ENCODE results near the gene SPRR2D. TPM values are rescaled to one million over a fixed set of nuclear protein-coding genes. Genes with fewer than 3 reads are reported as not detected.

The SPRR2D gene
- total RNA-seq = not detected in 2 replicates
- long read RNA-seq = 0 reads

- no peak for DNase-seq (ENCODE audit: low read depth, low spot score)
- Mint-ChIP-seq H3K4me3 (no peak within 1 kb of the TSS), H3K27ac (ENCODE audit: unreplicated experiment) (no peak within 1 kb of the TSS), H3K36me3 (ENCODE audit: low read depth) (no peaks in the 10 kb centered on the region), H3K9me3 (no peaks in the 10 kb centered on the region), H3K4me1 (no peaks in the 10 kb centered on the region), H3K27me3 (ENCODE audit: low read depth) (peaks cover 24% of the 10 kb centered on the region)
- no peak for TF ChIP-seq CTCF (conservative IDR thresholded peaks at IDR 0.05)
Observed at GRCh38 chr1:153040950-153041631, at the start of gene SPRR2D. Gene SPRR2D (minus strand): TSS chr1:153041120. CDS start chr1:153040346, 774 bp downstream.

- peaks cover 5% of the 10 kb centered on the region for H3K9me3 Mint-ChIP-seq
- peaks cover 27% of the 10 kb centered on the region for H3K27me3 Mint-ChIP-seq (ENCODE audit: low read depth)
- no peak overlapping the region for H3K27ac Mint-ChIP-seq (ENCODE audit: unreplicated experiment)
- H3K4me3 Mint-ChIP-seq = no peak overlapping the region
- H3K36me3 Mint-ChIP-seq (ENCODE audit: low read depth) = no peaks in the 10 kb centered on the region
- no peak for DNase-seq (ENCODE audit: low read depth, low spot score)
- no peaks in the 10 kb centered on the region for H3K4me1 Mint-ChIP-seq
- TF ChIP-seq CTCF (conservative IDR thresholded peaks at IDR 0.05) = no peak
Observed at GRCh38 chr1:153087652-153088051, 46.7 kb upstream of the SPRR2D start.

- Mint-ChIP-seq H3K4me1 (no peaks in the 10 kb centered on the region), H3K4me3 (no peak overlapping the region), H3K27me3 (ENCODE audit: low read depth) (peaks cover 9% of the 10 kb centered on the region), H3K36me3 (ENCODE audit: low read depth) (no peaks in the 10 kb centered on the region), H3K27ac (ENCODE audit: unreplicated experiment) (no peak overlapping the region), H3K9me3 (peaks cover 4% of the 10 kb centered on the region)
- DNase-seq (ENCODE audit: low read depth, low spot score) = no peak
- TF ChIP-seq CTCF (conservative IDR thresholded peaks at IDR 0.05) = no peak
Observed at GRCh38 chr1:153081736-153082135, 40.8 kb upstream of the SPRR2D start.

GRCh38 chr1:153072806-153073726, 32.1 kb upstream of the SPRR2D start:
- Mint-ChIP-seq H3K27ac (ENCODE audit: unreplicated experiment) (no peak overlapping the region), H3K27me3 (ENCODE audit: low read depth) (peaks cover 22% of the 10 kb centered on the region), H3K4me3 (no peak overlapping the region), H3K36me3 (ENCODE audit: low read depth) (no peaks in the 10 kb centered on the region), H3K4me1 (no peaks in the 10 kb centered on the region), H3K9me3 (no peaks in the 10 kb centered on the region)
- TF ChIP-seq CTCF (conservative IDR thresholded peaks at IDR 0.05) = no peak
- DNase-seq (ENCODE audit: low read depth, low spot score) = no peak

GRCh38 chr1:153071511-153071910, 30.6 kb upstream of the SPRR2D start, which contains the start of gene SPRR2B:
Gene SPRR2B (minus strand): TSS chr1:153071611. CDS start chr1:153070839, 772 bp downstream.
- Mint-ChIP-seq H3K36me3 (ENCODE audit: low read depth) (no peaks in the 10 kb centered on the region), H3K4me3 (no peak within 1 kb of the TSS)
- no peak for TF ChIP-seq CTCF (conservative IDR thresholded peaks at IDR 0.05)

More at GRCh38 chr1:153071511-153071910, 30.6 kb upstream of the SPRR2D start, which contains the start of gene SPRR2B:
- Mint-ChIP-seq H3K4me1 (no peaks in the 10 kb centered on the region), H3K9me3 (no peaks in the 10 kb centered on the region), H3K27ac (ENCODE audit: unreplicated experiment) (no peak within 1 kb of the TSS), H3K27me3 (ENCODE audit: low read depth) (peaks cover 30% of the 10 kb centered on the region)
- no peak for DNase-seq (ENCODE audit: low read depth, low spot score)
